H9 (cell line): ENCODE measurements around the gene MRTFA. TPM values are rescaled to one million over a fixed set of nuclear protein-coding genes. Genes with fewer than 3 reads are reported as not detected.

Experiments used
- DNase-seq: peaks from one replicate; pipeline ENCODE4 v3.0.0-alpha.2; 2017
- H2AFZ ChIP-seq: one replicate; pipeline ENCODE4 v1.6.1; 2013; ENCODE audit warnings: mild to moderate bottlenecking, low read length, control low read depth, moderate library complexity
- H2AK5ac ChIP-seq: 2 replicates; pipeline ENCODE4 v1.6.1; 2013; ENCODE audit warnings: low read length, control low read depth, mixed read lengths; ENCODE audit not compliant: insufficient read length
- H2BK120ac ChIP-seq: one replicate; pipeline ENCODE4 v1.6.1; 2013; ENCODE audit warnings: low read depth, mild to moderate bottlenecking, low read length, control low read depth, inconsistent platforms; ENCODE audit not compliant: poor library complexity, severe bottlenecking
- H2BK12ac ChIP-seq: 2 replicates; pipeline ENCODE4 v1.6.1; 2013; ENCODE audit warnings: low read length, control low read depth, mixed read lengths, low read depth; ENCODE audit not compliant: insufficient read length
- H2BK15ac ChIP-seq: 2 replicates; pipeline ENCODE4 v1.6.1; 2013; ENCODE audit warnings: low read depth, low read length, control low read depth
- H2BK20ac ChIP-seq: one replicate; pipeline ENCODE4 v1.6.1; 2013; ENCODE audit warnings: low read depth, mild to moderate bottlenecking, low read length, control low read depth, inconsistent platforms; ENCODE audit not compliant: poor library complexity, severe bottlenecking
- H2BK5ac ChIP-seq: 2 replicates; pipeline ENCODE4 v1.6.1; 2013; ENCODE audit warnings: low read length, control low read depth, mixed read lengths; ENCODE audit not compliant: insufficient read length
- H3K14ac ChIP-seq: 2 replicates; pipeline ENCODE4 v1.6.1; 2013; ENCODE audit warnings: low read length, control low read depth; ENCODE audit not compliant: insufficient read depth
- H3K18ac ChIP-seq: 2 replicates; pipeline ENCODE4 v1.6.1; 2013; ENCODE audit warnings: low read depth, mild to moderate bottlenecking, mixed read lengths, low read length, control low read depth; ENCODE audit not compliant: insufficient read length
- H3K23ac ChIP-seq: 2 replicates; pipeline ENCODE4 v1.6.1; 2013; ENCODE audit warnings: low read length, control low read depth, mixed read lengths, low read depth; ENCODE audit not compliant: insufficient read length
- H3K23me2 ChIP-seq: 2 replicates; pipeline ENCODE4 v1.6.1; 2013; ENCODE audit warnings: low read depth, mild to moderate bottlenecking, mixed read lengths, low read length, control low read depth; ENCODE audit not compliant: insufficient read length, poor library complexity, severe bottlenecking
- H3K27ac ChIP-seq: 2 replicates; pipeline ENCODE4 v1.5.1; 2013; ENCODE audit warnings: low read length, control low read depth, mixed read lengths, low read depth; ENCODE audit not compliant: insufficient read length
- H3K27me3 ChIP-seq: 2 replicates; pipeline ENCODE4 v1.6.1; 2013; ENCODE audit warnings: low read length, control low read depth, inconsistent platforms; ENCODE audit not compliant: insufficient read depth
- H3K4ac ChIP-seq: 2 replicates; pipeline ENCODE4 v1.6.1; 2013; ENCODE audit warnings: low read depth, mild to moderate bottlenecking, control low read depth, inconsistent platforms, low read length, moderate library complexity
- H3K4me1 ChIP-seq: 2 replicates; pipeline ENCODE4 v1.6.1; 2013; ENCODE audit warnings: low read length, control low read depth, inconsistent platforms; ENCODE audit not compliant: insufficient read depth
- H3K4me2 ChIP-seq: 2 replicates; pipeline ENCODE4 v1.6.1; 2013; ENCODE audit warnings: low read length, control low read depth, mixed read lengths; ENCODE audit not compliant: insufficient read length, insufficient read depth
- H3K56ac ChIP-seq: 2 replicates; pipeline ENCODE4 v1.6.1; 2013; ENCODE audit warnings: low read depth, mild to moderate bottlenecking, mixed read lengths, low read length, control low read depth; ENCODE audit not compliant: insufficient read length
- H3K79me1 ChIP-seq: 2 replicates; pipeline ENCODE4 v1.6.1; 2013; ENCODE audit warnings: low read depth, mild to moderate bottlenecking, moderate library complexity, low read length, control low read depth, inconsistent platforms; ENCODE audit not compliant: insufficient read depth, poor library complexity, severe bottlenecking
- H3K79me2 ChIP-seq: 2 replicates; pipeline ENCODE4 v1.6.1; 2013; ENCODE audit warnings: low read length, control low read depth, inconsistent platforms; ENCODE audit not compliant: insufficient read depth
- H3K9ac ChIP-seq: 2 replicates; pipeline ENCODE4 v1.6.1; 2013; ENCODE audit warnings: low read length, control low read depth, mixed read lengths; ENCODE audit not compliant: insufficient read length; ENCODE audit errors: extremely low read depth
- H3K9me3 ChIP-seq: one replicate; pipeline ENCODE4 v1.6.1; 2013; ENCODE audit warnings: low read depth, low read length, inconsistent platforms; ENCODE audit not compliant: control insufficient read depth
- H3T11ph ChIP-seq: one replicate; pipeline ENCODE4 v1.6.1; 2013; ENCODE audit warnings: mild to moderate bottlenecking, low read length, control low read depth, inconsistent platforms
- H4K20me1 ChIP-seq: one replicate; pipeline ENCODE4 v1.6.1; 2013; ENCODE audit not compliant: control insufficient read depth, insufficient read length, insufficient read depth
- H4K5ac ChIP-seq: 2 replicates; pipeline ENCODE4 v1.6.1; 2013; ENCODE audit warnings: low read depth, mild to moderate bottlenecking, mixed read lengths, low read length, control low read depth; ENCODE audit not compliant: insufficient read length
- H4K8ac ChIP-seq: replicated peaks from 2 replicates; pipeline ENCODE4 v1.6.1; 2013; ENCODE audit warnings: low read length, control low read depth, mixed read lengths, low read depth; ENCODE audit not compliant: insufficient read length
- H4K91ac ChIP-seq: 2 replicates; pipeline ENCODE4 v1.6.1; 2013; ENCODE audit warnings: low read depth, mild to moderate bottlenecking, moderate library complexity, mixed read lengths, low read length, control low read depth; ENCODE audit not compliant: insufficient read length
- H3K27ac Mint-ChIP-seq, 3 experiments: 2 replicates in 2 of 3; 3 replicates in 1 of 3; pipeline ENCODE4 v1.8.0; 2020 to 2021; ENCODE audit warnings: mixed read lengths in 3 of 3, mild to moderate bottlenecking in 1 of 3, moderate library complexity in 1 of 3
- H3K27me3 Mint-ChIP-seq: 2 replicates; pipeline ENCODE4 v1.8.0; 2021; ENCODE audit warnings: low read depth, mild to moderate bottlenecking, moderate library complexity, mixed read lengths
- H3K36me3 Mint-ChIP-seq, 3 experiments: 2 replicates in 2 of 3; 3 replicates in 1 of 3; pipeline ENCODE4 v1.8.0; 2020 to 2021; ENCODE audit warnings: low read depth in 3 of 3, mixed read lengths in 3 of 3; ENCODE audit not compliant: insufficient read depth in 1 of 3
- H3K4me1 Mint-ChIP-seq, 2 experiments: 2 replicates each; pipeline ENCODE4 v1.8.0; 2020; ENCODE audit warnings: mixed read lengths in 2 of 2
- H3K4me3 Mint-ChIP-seq, 2 experiments: 2 replicates in 1 of 2; 3 replicates in 1 of 2; pipeline ENCODE4 v1.8.0; 2020 to 2021; ENCODE audit warnings: mild to moderate bottlenecking in 2 of 2, mixed read lengths in 2 of 2, moderate library complexity in 1 of 2
- H3K9me3 Mint-ChIP-seq, 2 experiments: 2 replicates in 1 of 2; 3 replicates in 1 of 2; pipeline ENCODE4 v1.8.0; 2020; ENCODE audit warnings: mild to moderate bottlenecking in 2 of 2, mixed read lengths in 2 of 2, moderate library complexity in 1 of 2
- CTCF ChIP-seq: fragments of 200-600 bp; sonication (generic); conservative IDR thresholded peaks from 3 replicates; pipeline ENCODE4 v1.8.0; 2021; ENCODE audit warnings: antibody characterized with exemption, mild to moderate bottlenecking
- WGBS: extraction: QIAGEN DNeasy Blood & Tissue Kit; methylation state at CpG from one replicate; pipeline ENCODE4 v1.1.7; 2013; ENCODE audit warnings: missing lambda C conversion rate, low lambda C conversion rate, mixed read lengths; ENCODE audit not compliant: insufficient read length; ENCODE audit errors: extremely low coverage; 5-methylcytosine and 5-hydroxymethylcytosine counted together
- total RNA-seq: library from RNA; stranded (reverse); gene quantifications from 2 replicates; pipeline ENCODE4 v1.2.1, GENCODE V29; 2021

MRTFA gene
- total RNA-seq, 1 experiment from 2014 or later = 38.1 TPM

GRCh38 chr22:40486962-40487602 lies 149.4 kb downstream of the MRTFA start:
- no peak for TF ChIP-seq CTCF
- H3K4me2 ChIP-seq = no peak overlapping the region

More at GRCh38 chr22:40486962-40487602, 149.4 kb downstream of the MRTFA start:
- Histone ChIP-seq H2AK5ac (no peak overlapping the region), H2BK15ac (no peak overlapping the region), H3K14ac (no peak overlapping the region), H3K56ac (no peak overlapping the region), H3K9ac (no peak overlapping the region), H3K9me3 (no peaks in the 10 kb centered on the region), H3K79me2 (no peaks in the 10 kb centered on the region), H4K8ac (no peak overlapping the region), H2BK12ac (no peak overlapping the region), H2AFZ (no peak overlapping the region), H3K18ac (no peak overlapping the region), H3K27me3 (no peaks in the 10 kb centered on the region), H4K20me1 (no peaks in the 10 kb centered on the region), H3K23me2 (no peaks in the 10 kb centered on the region), H3K4me1 (no peaks in the 10 kb centered on the region; the same call in 1 of the 2 replicates), H2BK5ac (no peak overlapping the region), H4K5ac (no peak overlapping the region), H3K23ac (no peak overlapping the region), H2BK20ac (no peak overlapping the region), H3K79me1 (peaks cover 2% of the 10 kb centered on the region), H4K91ac (no peak overlapping the region), H3K4ac (no peak overlapping the region), H2BK120ac (no peak overlapping the region), H3T11ph (no peak overlapping the region), H3K27ac (no peak overlapping the region)
- peaks cover 1 to 13% (median 9%) of the 10 kb centered on the region in 3 experiments; a peak in 6 of 7 replicates for H3K36me3 Mint-ChIP-seq
- DNase-seq = no peak
- peaks cover 0 to 3% of the 10 kb centered on the region in 2 experiments; a peak in 1 of 5 replicates for H3K9me3 Mint-ChIP-seq
- H3K4me1 Mint-ChIP-seq = peaks cover 9 to 12% of the 10 kb centered on the region in 2 experiments
- no CpG with 5 or more reads among the region's 2 CpGs for WGBS
- no peaks in the 10 kb centered on the region for H3K27me3 Mint-ChIP-seq
- H3K4me3 Mint-ChIP-seq = no peak overlapping the region
- H3K27ac Mint-ChIP-seq = 0 out of 7 replicates have a peak overlapping the region, but pooled peaks of 1 of the 3 experiments have one; percentile 41
